ENCODE data around the gene OCIAD2.

DNA sequence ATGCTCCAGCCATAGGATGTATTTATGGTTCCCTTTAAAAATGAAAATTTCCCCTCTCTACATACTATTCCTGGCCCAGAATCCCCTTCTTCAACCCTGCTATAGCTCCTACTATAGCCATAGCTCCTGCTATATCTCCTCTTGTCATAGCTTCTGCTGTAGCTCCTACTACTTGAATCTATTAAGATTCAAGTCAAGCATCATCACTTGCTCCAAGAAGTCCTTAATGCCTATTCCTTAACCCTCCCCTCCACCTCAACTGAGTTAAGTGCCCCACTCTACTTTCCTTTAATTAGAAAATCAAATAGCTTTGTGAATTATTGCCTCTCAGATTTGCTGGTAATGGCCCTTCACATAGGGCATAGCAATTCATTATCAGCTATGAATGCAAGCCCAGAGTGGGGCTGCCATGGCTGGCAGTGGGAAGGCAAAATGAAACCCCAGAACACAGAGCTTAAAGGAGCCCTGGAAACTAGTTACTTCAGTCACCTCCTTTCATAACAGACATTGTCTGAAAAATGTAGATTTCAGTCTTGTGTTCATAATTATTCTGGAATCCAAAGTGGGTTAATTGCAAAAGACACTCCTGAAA lies 15.4 kb downstream of the OCIAD2 start:
- no peak for TF ChIP-seq POLR2A (IDR thresholded peaks at IDR 0.05; ENCODE audit: low read depth, low read length)
- TF ChIP-seq, protein P1, sequence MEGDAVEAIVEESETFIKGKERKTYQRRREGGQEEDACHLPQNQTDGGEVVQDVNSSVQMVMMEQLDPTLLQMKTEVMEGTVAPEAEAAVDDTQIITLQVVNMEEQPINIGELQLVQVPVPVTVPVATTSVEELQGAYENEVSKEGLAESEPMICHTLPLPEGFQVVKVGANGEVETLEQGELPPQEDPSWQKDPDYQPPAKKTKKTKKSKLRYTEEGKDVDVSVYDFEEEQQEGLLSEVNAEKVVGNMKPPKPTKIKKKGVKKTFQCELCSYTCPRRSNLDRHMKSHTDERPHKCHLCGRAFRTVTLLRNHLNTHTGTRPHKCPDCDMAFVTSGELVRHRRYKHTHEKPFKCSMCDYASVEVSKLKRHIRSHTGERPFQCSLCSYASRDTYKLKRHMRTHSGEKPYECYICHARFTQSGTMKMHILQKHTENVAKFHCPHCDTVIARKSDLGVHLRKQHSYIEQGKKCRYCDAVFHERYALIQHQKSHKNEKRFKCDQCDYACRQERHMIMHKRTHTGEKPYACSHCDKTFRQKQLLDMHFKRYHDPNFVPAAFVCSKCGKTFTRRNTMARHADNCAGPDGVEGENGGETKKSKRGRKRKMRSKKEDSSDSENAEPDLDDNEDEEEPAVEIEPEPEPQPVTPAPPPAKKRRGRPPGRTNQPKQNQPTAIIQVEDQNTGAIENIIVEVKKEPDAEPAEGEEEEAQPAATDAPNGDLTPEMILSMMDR (conservative IDR thresholded peaks at IDR 0.05; ENCODE audit: low read depth, low read length) = no peak
